ENCODE data around the gene HSPB6.
A peak's percentile ranks its signal among the peaks of the same experiment; 100 is the strongest.
"Not testable (repeated sequence)": the region's sequence is repeated elsewhere in the genome, so short reads cannot be mapped to it uniquely, and the experiment has no call there.

HSPB6 gene

GRCh38 chr19:35729021-35729420 is 27.8 kb downstream of the HSPB6 start:
- DNase-seq, result no peak

GRCh38 chr19:35727956-35728706 is 28.7 kb downstream of the HSPB6 start:
- DNase-seq, result no peak

DNA sequence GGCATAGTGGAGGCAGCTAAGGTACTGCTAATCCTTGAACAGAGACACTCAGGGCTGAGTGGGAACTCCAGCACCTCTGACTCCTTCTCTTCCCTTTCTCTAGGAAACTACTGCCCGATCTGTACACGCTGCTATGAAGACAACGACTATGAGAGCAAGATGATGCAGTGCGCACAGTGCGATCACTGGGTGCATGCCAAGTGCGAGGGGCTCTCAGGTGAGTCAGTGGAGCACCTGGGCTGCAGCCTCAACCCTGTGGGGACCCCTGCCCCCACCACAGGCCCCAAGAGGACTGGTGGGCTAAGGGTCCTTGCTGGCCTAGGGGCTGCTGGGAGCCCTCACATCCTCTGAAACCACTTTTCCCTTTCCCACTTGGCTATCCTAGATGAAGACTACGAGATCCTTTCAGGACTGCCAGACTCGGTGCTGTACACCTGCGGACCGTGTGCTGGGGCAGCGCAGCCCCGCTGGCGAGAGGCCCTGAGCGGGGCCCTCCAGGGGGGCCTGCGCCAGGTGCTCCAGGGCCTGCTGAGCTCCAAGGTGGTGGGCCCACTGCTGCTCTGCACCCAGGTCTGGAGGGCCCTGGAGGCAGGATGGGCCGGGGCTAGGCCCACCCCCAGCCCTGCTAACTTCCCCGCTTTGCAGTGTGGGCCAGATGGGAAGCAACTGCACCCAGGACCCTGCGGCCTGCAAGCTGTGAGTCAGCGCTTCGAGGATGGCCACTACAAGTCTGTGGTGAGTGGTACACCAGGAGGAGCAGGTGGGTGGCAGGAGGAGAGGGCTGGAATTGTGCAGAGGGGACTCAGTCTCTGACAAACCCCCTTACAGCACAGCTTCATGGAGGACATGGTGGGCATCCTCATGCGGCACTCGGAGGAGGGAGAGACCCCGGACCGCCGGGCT is 29.5 kb downstream of the HSPB6 start:
- DNase-seq, result no peak

DNA sequence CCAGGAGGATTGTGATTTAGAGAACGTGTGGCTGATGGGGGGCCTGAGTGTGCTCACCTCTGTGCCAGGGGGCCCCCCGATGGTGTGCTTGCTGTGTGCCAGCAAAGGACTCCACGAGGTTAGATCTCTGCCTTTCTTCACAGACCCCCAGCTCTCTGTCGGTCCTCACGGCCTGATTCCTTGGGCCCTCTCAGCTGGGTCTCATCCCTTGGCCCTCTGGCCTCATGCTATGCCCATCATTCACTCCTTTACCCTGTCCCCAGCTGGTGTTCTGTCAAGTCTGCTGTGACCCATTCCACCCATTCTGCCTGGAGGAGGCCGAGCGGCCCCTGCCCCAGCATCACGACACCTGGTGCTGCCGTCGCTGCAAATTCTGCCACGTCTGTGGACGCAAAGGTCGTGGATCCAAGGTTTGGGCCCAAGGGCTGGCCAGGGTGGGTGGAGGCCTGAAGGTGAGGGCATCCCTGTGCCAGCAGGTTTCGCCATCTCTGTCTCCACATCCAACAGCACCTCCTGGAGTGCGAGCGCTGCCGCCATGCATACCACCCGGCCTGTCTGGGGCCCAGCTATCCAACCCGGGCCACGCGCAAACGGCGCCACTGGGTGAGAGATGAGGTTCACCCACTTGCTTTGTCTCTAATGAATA is 31.5 kb downstream of the HSPB6 start:
- DNase-seq, result no peak

DNA sequence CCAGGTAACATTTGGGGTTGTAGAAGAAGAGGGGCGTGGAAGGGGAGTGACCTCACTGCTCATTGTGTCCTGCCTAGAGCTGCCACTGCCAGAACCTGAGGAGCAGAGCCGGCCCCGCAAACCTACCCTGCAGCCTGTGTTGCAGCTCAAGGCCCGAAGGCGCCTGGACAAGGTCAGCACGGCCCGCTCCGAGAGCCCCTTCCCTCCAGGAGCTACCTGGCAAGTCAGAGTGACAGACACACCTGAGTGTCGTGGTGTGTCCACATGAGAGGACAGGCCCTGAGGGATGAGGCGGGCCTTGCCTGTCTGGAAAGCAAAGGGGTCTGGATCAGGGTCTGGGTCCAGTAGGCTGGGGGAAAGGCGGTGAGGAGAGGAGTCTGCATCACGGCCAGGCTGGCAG is 32.3 kb downstream of the HSPB6 start:
- no peak for DNase-seq

- DNase-seq, result not testable (repeated sequence)
These were observed 32.7 kb downstream of the HSPB6 start for GRCh38 chr19:35724132-35724531.

DNA sequence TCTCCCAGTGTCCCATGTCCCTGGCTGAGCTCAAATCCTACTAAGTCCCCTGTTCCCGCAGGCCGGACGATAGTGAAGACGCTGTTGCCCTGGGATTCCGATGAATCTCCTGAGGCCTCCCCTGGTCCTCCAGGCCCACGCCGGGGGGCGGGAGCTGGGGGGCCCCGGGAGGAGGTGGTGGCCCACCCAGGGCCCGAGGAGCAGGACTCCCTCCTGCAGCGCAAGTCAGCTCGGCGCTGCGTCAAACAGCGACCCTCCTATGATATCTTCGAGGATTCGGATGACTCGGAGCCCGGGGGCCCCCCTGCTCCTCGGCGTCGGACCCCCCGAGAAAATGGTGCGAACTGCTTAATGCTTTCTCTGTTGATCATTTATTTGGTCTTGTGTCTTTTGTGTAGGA is 33.2 kb downstream of the HSPB6 start:
- DNase-seq, result no peak

GRCh38 chr19:35722897-35723296 is 33.9 kb downstream of the HSPB6 start:
- DNase-seq, result no peak

GRCh38 chr19:35722461-35722860 is 34.4 kb downstream of the HSPB6 start:
- no peak for DNase-seq

DNA sequence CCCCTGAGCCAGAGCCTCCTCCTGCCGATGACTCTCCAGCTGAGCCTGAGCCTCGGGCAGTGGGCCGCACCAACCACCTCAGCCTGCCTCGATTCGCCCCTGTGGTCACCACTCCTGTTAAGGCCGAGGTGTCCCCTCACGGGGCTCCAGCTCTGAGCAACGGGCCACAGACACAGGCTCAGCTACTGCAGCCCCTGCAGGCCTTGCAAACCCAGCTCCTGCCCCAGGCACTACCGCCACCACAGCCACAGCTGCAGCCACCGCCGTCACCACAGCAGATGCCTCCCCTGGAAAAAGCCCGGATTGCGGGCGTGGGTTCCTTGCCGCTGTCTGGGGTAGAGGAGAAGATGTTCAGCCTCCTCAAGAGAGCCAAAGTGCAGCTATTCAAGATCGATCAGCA is 35.5 kb downstream of the HSPB6 start:
- no peak for DNase-seq

GRCh38 chr19:35720648-35721047 is 36.2 kb downstream of the HSPB6 start:
- DNase-seq, result no peak

GRCh38 chr19:35720163-35720524 is 36.7 kb downstream of the HSPB6 start:
- DNase-seq, result no peak

- DNase-seq, result no peak
These were observed 37.2 kb downstream of the HSPB6 start for GRCh38 chr19:35719402-35720162.

GRCh38 chr19:35718345-35719041 is 38.3 kb downstream of the HSPB6 start:
- DNase-seq, result no peak

DNA sequence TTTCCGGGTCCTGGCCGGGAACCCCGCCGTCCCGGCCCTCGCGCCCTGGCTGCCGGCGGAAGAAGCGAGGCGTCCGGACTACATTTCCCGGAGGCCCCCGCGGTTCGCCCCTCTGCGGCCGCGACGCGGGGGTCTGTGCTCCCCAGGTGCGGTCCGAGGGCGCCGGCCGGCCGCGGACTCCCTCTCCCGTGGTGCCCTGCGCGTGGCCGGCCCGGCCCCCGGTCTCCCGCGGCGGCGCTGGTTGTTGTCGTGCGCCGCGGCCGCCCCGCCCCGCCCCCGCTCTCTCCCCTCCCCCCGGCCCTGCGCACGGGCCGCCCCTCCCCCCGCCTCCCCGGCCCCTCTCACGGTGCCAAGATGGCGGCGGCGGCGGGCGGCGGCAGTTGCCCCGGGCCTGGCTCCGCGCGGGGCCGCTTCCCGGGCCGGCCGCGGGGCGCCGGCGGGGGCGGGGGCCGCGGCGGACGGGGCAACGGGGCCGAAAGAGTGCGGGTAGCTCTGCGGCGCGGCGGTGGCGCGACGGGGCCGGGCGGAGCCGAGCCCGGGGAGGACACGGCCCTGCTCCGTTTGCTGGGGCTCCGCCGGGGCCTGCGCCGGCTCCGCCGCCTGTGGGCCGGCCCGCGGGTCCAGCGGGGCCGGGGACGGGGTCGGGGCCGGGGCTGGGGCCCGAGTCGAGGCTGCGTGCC is 39.0 kb downstream of the HSPB6 start, which contains the start of gene KMT2B:
TSS of gene KMT2B (plus strand) at position 339 of the 680 bp plus-strand sequence. CDS start at position 355, 16 bp downstream.
- DNase-seq, result no peak

GRCh38 chr19:35716801-35717664 is 39.8 kb downstream of the HSPB6 start:
- DNase-seq, result peak; percentile 84

GRCh38 chr19:35715981-35716800 is 40.6 kb downstream of the HSPB6 start:
- DNase-seq, result no peak

DNA sequence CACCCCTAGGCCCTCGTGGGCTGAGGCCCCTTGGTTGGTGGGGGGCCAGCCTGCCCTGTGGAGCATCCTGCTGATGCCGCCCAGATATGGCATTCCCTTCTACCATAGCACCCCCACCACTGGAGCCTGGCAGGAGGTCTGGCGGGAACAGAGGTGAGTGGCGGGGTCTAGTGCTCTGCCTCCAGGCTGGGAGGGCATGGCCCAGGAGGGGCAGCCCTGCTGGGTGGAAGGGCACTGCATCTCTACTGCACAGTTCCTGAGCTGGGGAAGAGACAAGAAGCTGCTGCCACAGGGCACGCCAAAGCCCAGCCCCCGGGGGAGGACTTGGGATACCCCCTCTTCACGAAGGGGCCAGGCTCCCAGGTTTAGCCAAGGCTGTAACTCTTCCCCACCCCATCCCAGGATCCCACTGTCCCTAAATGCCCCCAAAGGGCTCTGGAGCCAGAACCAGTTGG is 41.4 kb downstream of the HSPB6 start:
- DNase-seq, result no peak

GRCh38 chr19:35714601-35715354 is 42.1 kb downstream of the HSPB6 start:
- DNase-seq, result no peak
